ENCODE measurements around the gene TMEM121.
A peak's percentile ranks its signal among the peaks of the same experiment; 100 is the strongest.

The TMEM121 gene

GRCh38 chr14:105487449-105487985, 38.9 kb upstream of the TMEM121 start:
- no peak for DNase-seq

GRCh38 chr14:105487986-105488777, 38.2 kb upstream of the TMEM121 start:
- DNase-seq = no peak

GRCh38 chr14:105488781-105489541, 37.4 kb upstream of the TMEM121 start:
- DNase-seq = no peak

- peak; percentile 65 for DNase-seq
These were observed 36.7 kb upstream of the TMEM121 start for GRCh38 chr14:105489542-105490266.

- DNase-seq = no peak
These were observed 36.2 kb upstream of the TMEM121 start for GRCh38 chr14:105490267-105490571.

GRCh38 chr14:105490572-105491365, 35.6 kb upstream of the TMEM121 start, which contains the start of gene TEDC1:
Gene TEDC1 (plus strand): TSS chr14:105491246. CDS start chr14:105491376, 130 bp downstream.
- DNase-seq = peak; percentile 98

- DNase-seq = no peak
These were observed 34.9 kb upstream of the TMEM121 start for GRCh38 chr14:105491366-105491973.

GRCh38 chr14:105492031-105492970, 34.1 kb upstream of the TMEM121 start:
- DNase-seq = no peak

GRCh38 chr14:105492971-105493871, 33.2 kb upstream of the TMEM121 start:
- DNase-seq = no peak

- no peak for DNase-seq
These were observed 32.3 kb upstream of the TMEM121 start for GRCh38 chr14:105493921-105494605.

GRCh38 chr14:105494606-105494929, 31.8 kb upstream of the TMEM121 start:
- no peak for DNase-seq

GRCh38 chr14:105495101-105495989, 31.0 kb upstream of the TMEM121 start:
- no peak for DNase-seq

GRCh38 chr14:105495990-105496830, 30.2 kb upstream of the TMEM121 start:
- no peak for DNase-seq

GRCh38 chr14:105496831-105497591, 29.4 kb upstream of the TMEM121 start:
- no peak for DNase-seq

GRCh38 chr14:105497671-105498429, 28.5 kb upstream of the TMEM121 start:
- DNase-seq = no peak

Measured in SHP77 treated with DMSO at 0.1 percent for 48 hours (cell line).